GM19452 (cell line): ENCODE measurements around the gene TPSAB1.
"Not testable (repeated sequence)": the region's sequence is repeated elsewhere in the genome, so short reads cannot be mapped to it uniquely, and the experiment has no call there.

Source experiments
- ATAC-seq: cut with Tn5 transposase; IDR thresholded peaks from one replicate; pipeline ENCODE4 v1.9.1; 2021; ENCODE audit not compliant: unreplicated experiment

TPSAB1 gene

GRCh38 chr16:1245452-1246020 is 5.0 kb downstream of the TPSAB1 start:
- ATAC-seq = no peak

- ATAC-seq = not testable (repeated sequence)
Observed at GRCh38 chr16:1247903-1248537, 7.5 kb downstream of the TPSAB1 start.

GRCh38 chr16:1249031-1249755 is 8.7 kb downstream of the TPSAB1 start:
- ATAC-seq = not testable (repeated sequence)

GRCh38 chr16:1253701-1254364 is 13.3 kb downstream of the TPSAB1 start:
- ATAC-seq = not testable (repeated sequence)

- ATAC-seq = not testable (repeated sequence)
Observed at GRCh38 chr16:1254821-1255220, 14.3 kb downstream of the TPSAB1 start.

GRCh38 chr16:1255276-1256122 is 15.0 kb downstream of the TPSAB1 start, which contains the start of gene TPSD1:
TPSD1 (plus strand) TSS chr16:1256069; CDS start chr16:1256281, 212 bp downstream.
- ATAC-seq = not testable (repeated sequence)

GRCh38 chr16:1256296-1256873 is 15.9 kb downstream of the TPSAB1 start:
- ATAC-seq = not testable (repeated sequence)

GRCh38 chr16:1256874-1257322 is 16.4 kb downstream of the TPSAB1 start:
- ATAC-seq = no peak

GRCh38 chr16:1257561-1258224 is 17.2 kb downstream of the TPSAB1 start:
- ATAC-seq = no peak

- no peak for ATAC-seq
Observed at GRCh38 chr16:1258225-1258600, 17.7 kb downstream of the TPSAB1 start.

GRCh38 chr16:1258906-1259759 is 18.6 kb downstream of the TPSAB1 start:
- no peak for ATAC-seq

- no peak for ATAC-seq
Observed at GRCh38 chr16:1259760-1260068, 19.2 kb downstream of the TPSAB1 start.

- no peak for ATAC-seq
Observed at GRCh38 chr16:1260101-1260680, 19.7 kb downstream of the TPSAB1 start.

- no peak for ATAC-seq
Observed at GRCh38 chr16:1261131-1261892, 20.8 kb downstream of the TPSAB1 start.

- no peak for ATAC-seq
Observed at GRCh38 chr16:1262210-1262845, 21.8 kb downstream of the TPSAB1 start.

GRCh38 chr16:1262846-1263221 is 22.3 kb downstream of the TPSAB1 start:
- ATAC-seq = no peak

- no peak for ATAC-seq
Observed at GRCh38 chr16:1263591-1264344, 23.3 kb downstream of the TPSAB1 start.
